Central memory CD8-positive, alpha-beta T cell (primary cell): ENCODE data around the gene DPEP1.

Experiments
- ATAC-seq: fragments of 150-1000 bp; cut with Tn5 transposase; replicated peaks from 2 replicates; pipeline ENCODE4 v1.10.0; 2022; ENCODE audit warnings: mild to moderate bottlenecking, moderate FRiP score, moderate number of reproducible peaks; ENCODE audit not compliant: poor library complexity, severe bottlenecking; ENCODE audit errors: extremely low read depth
- DNase-seq, 2 donors: peaks; one replicate each; pipeline ENCODE4 v3.0.0; 2021; ENCODE audit warnings: low spot score in 2 of 2
- H3K27ac Mint-ChIP-seq: one replicate; pipeline ENCODE4 v1.8.0; 2022; ENCODE audit warnings: low read depth, mild to moderate bottlenecking, moderate library complexity, mixed read lengths
- H3K27me3 Mint-ChIP-seq: one replicate; pipeline ENCODE4 v1.8.0; 2022; ENCODE audit warnings: mixed read lengths
- H3K36me3 Mint-ChIP-seq: one replicate; pipeline ENCODE4 v1.8.0; 2022; ENCODE audit warnings: mild to moderate bottlenecking, moderate library complexity, mixed read lengths; ENCODE audit not compliant: insufficient read depth
- H3K4me1 Mint-ChIP-seq: one replicate; pipeline ENCODE4 v1.8.0; 2022; ENCODE audit warnings: mixed read lengths
- H3K4me3 Mint-ChIP-seq: one replicate; pipeline ENCODE4 v1.8.0; 2022; ENCODE audit warnings: mild to moderate bottlenecking, moderate library complexity, mixed read lengths
- H3K9me3 Mint-ChIP-seq: one replicate; pipeline ENCODE4 v1.8.0; 2022; ENCODE audit warnings: mixed read lengths

DPEP1 gene

DNA sequence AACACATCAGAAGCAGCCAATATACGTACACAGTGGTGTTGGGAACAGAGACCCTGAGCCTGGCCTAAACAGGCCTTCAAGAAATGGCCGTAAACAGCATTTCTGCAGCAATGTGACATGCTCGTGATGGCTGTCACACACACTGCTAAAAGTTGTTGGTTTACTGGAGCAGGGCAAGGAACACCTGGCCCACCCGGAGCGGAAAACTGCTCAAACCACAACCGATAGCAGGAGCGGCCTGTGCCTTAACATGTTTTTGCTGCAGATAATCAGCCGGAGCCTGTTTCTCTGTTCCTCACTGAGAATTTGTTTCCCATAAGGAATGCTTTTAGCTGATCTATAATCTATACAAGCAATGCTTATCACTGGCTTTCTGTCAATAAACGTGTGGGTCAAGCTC, 6.0 kb upstream of the DPEP1 start:
- DNase-seq (no peak), ATAC-seq (no peak)
- Mint-ChIP-seq H3K9me3 (no peaks in the 10 kb centered on the region), H3K4me3 (no peak overlapping the region), H3K27ac (no peak overlapping the region), H3K4me1 (peaks cover 7% of the 10 kb centered on the region), H3K36me3 (peaks cover 1% of the 10 kb centered on the region), H3K27me3 (no peaks in the 10 kb centered on the region)

DNA sequence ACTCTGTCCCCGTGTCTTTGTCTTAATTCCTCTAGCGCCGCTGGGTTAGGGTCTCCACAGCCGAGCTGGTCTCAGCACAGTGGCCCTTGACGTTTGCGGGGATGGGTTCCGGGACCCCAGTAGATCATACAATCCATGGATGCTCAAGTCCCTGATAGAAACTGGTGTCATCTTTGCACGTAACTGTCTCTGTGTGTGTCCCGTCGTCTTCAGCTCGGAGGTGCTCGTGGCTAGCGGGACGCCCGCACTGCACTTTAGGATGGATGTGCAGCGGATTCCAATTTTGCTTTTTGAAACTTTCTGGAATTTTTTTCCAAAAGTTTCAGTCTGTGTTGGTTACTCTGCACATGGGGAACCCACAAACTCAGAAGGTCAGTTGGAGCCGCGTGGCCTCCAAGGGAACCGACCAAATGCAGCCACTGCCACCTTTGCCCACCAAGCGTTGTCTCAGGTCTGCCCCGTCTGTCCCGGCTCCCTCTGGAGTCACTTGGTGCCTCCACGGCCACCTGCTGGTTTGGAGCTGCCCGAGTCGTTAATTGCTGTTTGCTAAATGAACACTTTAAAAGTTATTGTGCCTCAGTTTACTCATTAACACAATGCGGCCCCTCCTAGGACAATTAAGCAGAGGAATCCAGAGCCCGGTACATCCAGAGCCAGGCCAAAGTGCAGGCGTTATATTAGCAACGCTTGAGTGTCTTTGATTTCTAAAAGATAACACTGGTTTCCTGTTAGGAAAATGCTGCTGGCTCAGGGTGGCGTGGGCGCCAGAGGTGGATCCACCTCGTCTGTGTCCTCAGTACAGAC, 5.3 kb upstream of the DPEP1 start:
- no peaks in the 10 kb centered on the region for H3K9me3 Mint-ChIP-seq
- ATAC-seq (no peak), DNase-seq (no peak)
- no peaks in the 10 kb centered on the region for H3K4me1 Mint-ChIP-seq
- H3K27me3 Mint-ChIP-seq: no peaks in the 10 kb centered on the region
- H3K36me3 Mint-ChIP-seq: peaks cover 1% of the 10 kb centered on the region
- no peak overlapping the region for H3K4me3 Mint-ChIP-seq
- no peak overlapping the region for H3K27ac Mint-ChIP-seq

- DNase-seq (no peak), ATAC-seq (no peak)
- Mint-ChIP-seq H3K27ac (no peak overlapping the region), H3K27me3 (no peaks in the 10 kb centered on the region), H3K4me1 (no peaks in the 10 kb centered on the region), H3K9me3 (no peaks in the 10 kb centered on the region), H3K4me3 (no peak overlapping the region), H3K36me3 (no peaks in the 10 kb centered on the region)
Measured at GRCh38 chr16:89610108-89610453, 3.4 kb upstream of the DPEP1 start.

DNA sequence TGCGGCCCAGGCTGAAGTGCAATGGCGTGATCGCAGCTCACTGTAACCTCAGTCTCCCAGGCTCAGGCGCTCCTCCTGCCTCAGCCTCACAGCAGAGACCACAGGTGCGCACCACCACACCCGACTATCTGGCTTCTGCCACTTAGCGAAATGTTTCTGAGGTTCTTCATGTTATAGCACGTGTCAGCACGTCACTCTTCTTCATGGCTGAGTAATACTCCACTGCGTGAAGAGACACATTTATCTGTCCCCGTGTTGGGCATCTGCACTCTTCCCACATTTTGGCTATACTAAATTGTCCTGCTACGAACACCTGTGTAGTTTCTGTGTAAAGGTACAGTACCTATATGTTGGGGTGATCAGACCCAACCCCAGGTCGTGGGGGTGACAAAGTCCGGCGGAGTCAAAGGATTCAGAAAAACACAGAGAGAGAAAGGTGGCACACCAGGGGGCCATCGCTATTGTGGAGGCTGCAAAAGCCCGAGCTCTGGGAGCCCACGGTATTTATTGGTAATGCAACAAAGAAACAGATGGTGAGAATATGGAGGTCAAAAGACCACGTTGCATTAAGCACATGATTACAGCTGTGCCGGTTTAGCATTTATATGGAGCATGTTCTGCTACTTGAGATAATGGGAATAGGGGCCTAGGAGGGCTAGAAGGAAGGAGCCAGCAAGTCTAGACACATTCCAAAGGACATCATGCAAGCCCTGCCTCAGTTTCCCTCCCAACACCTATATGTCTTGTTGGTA, 851 bp upstream of the DPEP1 start:
- no peak for DNase-seq
- ATAC-seq: no peak
- no peaks in the 10 kb centered on the region for H3K27me3 Mint-ChIP-seq
- H3K4me3 Mint-ChIP-seq: no peak overlapping the region
- H3K4me1 Mint-ChIP-seq: peaks cover 14% of the 10 kb centered on the region
- H3K9me3 Mint-ChIP-seq: peaks cover 10% of the 10 kb centered on the region
- no peak overlapping the region for H3K27ac Mint-ChIP-seq
- H3K36me3 Mint-ChIP-seq: peaks cover 4% of the 10 kb centered on the region

- no peak for ATAC-seq
- Mint-ChIP-seq H3K27ac (no peak overlapping the region), H3K9me3 (peaks cover 10% of the 10 kb centered on the region), H3K27me3 (no peaks in the 10 kb centered on the region), H3K36me3 (peaks cover 4% of the 10 kb centered on the region), H3K4me3 (no peak overlapping the region), H3K4me1 (peaks cover 14% of the 10 kb centered on the region)
- no peak for DNase-seq
Measured at GRCh38 chr16:89613954-89614459, 565 bp downstream of the DPEP1 start.

DNA sequence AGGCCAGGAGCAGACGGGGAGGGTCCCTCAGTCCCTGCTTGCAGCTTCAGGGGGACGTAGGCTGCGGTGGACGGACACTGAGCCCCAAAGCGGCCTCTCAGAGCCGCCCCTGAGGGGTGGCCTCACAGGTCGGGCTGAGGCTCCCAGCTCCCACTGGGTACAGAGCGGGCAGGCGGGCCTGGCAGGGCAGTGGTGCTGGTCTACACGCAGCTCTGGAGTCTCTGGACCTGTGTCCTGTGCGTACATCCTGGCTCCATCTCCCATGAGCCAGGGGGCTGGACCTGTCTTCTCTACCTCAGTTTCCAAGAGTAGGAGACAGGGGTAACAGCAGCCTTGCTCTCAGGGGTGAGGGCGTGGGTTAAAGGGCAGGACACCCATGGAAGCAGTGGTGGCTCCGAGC, 1.7 kb downstream of the DPEP1 start:
- no peak overlapping the region for H3K27ac Mint-ChIP-seq
- peaks cover 14% of the 10 kb centered on the region for H3K4me1 Mint-ChIP-seq
- H3K4me3 Mint-ChIP-seq: no peak overlapping the region
- no peak for ATAC-seq
- H3K9me3 Mint-ChIP-seq: peaks cover 10% of the 10 kb centered on the region
- DNase-seq: no peak
- no peaks in the 10 kb centered on the region for H3K27me3 Mint-ChIP-seq
- peaks cover 4% of the 10 kb centered on the region for H3K36me3 Mint-ChIP-seq

DNA sequence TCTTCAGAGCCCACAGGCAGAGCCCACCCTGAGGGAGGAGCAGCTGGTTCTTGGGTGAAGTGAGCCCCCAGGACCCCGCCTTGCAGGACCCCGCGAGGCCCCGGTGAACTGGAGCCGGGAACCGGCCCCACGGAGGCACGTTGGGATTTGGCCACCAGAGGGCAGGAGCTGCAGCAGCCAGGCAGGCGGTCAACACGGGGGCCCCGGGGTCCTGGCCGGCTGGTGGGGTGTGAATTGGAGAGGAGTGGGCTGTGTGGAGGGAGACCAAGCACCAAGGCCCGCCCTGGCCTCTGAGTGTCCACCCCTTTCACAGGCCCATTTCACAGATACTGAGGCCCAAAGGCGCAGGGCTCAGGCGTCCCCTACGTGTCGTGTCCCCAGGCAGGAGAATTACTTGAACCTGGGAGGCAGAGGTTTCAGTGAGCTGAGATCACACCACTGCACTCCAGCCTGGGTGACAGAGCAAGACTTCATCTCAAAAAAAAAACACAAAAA, 2.2 kb downstream of the DPEP1 start:
- no peak overlapping the region for H3K4me3 Mint-ChIP-seq
- H3K9me3 Mint-ChIP-seq: peaks cover 10% of the 10 kb centered on the region
- no peak for DNase-seq
- peak overlapping the region; percentile 96 for H3K27ac Mint-ChIP-seq
- peak; percentile 45 for ATAC-seq
- H3K27me3 Mint-ChIP-seq: no peaks in the 10 kb centered on the region
- peaks cover 4% of the 10 kb centered on the region for H3K36me3 Mint-ChIP-seq
- H3K4me1 Mint-ChIP-seq: peaks cover 14% of the 10 kb centered on the region

DNA sequence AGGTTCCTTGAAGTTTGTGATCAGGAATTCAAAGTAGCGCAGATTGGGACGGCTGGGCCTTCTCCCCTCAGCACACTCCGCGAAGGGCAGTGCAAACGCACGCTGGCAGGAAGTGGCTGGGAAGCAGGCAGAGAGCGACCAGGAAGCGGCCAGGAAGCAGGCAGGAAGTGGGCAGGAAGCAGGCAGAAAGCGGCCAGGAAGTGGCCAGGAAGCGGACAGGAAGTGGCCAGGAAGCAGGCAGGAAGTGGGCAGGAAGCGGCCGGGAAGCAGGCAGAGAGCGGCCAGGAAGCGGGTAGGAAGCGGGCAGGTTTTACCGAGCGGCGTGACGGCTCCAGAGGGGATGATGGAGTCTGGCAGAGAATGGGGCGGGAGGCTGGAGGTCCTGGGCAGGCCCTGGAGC, 3.2 kb downstream of the DPEP1 start:
- H3K27me3 Mint-ChIP-seq: no peaks in the 10 kb centered on the region
- H3K4me1 Mint-ChIP-seq: peaks cover 14% of the 10 kb centered on the region
- H3K4me3 Mint-ChIP-seq: peak overlapping the region; percentile 44
- H3K9me3 Mint-ChIP-seq: peaks cover 10% of the 10 kb centered on the region
- peaks cover 4% of the 10 kb centered on the region for H3K36me3 Mint-ChIP-seq
- no peak for ATAC-seq
- H3K27ac Mint-ChIP-seq: peak overlapping the region; percentile 96
- DNase-seq: no peak

DNA sequence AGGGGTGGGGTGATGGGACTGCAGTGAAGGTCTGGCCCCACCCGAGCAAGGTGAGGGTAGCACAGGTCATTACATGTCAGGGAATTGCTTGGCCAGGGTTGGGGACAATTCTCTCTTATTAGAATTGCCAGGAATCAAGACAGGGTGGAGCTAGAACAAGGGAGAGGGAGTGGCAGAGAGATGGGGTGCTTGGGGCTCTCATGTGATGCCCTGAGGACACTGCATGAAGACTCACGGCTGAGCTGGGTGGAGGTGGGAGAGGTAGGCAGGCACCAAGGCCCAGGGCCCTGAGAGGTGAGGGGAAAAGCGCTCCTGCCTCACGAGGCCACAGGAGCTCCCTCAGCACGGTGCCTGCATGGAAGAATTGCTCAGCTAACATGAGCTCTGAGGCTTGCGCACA, 3.6 kb downstream of the DPEP1 start:
- H3K9me3 Mint-ChIP-seq: peaks cover 10% of the 10 kb centered on the region
- no peaks in the 10 kb centered on the region for H3K27me3 Mint-ChIP-seq
- H3K4me1 Mint-ChIP-seq: peaks cover 14% of the 10 kb centered on the region
- DNase-seq: no peak
- H3K27ac Mint-ChIP-seq: peak overlapping the region; percentile 96
- H3K4me3 Mint-ChIP-seq: peak overlapping the region; percentile 44
- H3K36me3 Mint-ChIP-seq: peaks cover 4% of the 10 kb centered on the region
- ATAC-seq: no peak

DNA sequence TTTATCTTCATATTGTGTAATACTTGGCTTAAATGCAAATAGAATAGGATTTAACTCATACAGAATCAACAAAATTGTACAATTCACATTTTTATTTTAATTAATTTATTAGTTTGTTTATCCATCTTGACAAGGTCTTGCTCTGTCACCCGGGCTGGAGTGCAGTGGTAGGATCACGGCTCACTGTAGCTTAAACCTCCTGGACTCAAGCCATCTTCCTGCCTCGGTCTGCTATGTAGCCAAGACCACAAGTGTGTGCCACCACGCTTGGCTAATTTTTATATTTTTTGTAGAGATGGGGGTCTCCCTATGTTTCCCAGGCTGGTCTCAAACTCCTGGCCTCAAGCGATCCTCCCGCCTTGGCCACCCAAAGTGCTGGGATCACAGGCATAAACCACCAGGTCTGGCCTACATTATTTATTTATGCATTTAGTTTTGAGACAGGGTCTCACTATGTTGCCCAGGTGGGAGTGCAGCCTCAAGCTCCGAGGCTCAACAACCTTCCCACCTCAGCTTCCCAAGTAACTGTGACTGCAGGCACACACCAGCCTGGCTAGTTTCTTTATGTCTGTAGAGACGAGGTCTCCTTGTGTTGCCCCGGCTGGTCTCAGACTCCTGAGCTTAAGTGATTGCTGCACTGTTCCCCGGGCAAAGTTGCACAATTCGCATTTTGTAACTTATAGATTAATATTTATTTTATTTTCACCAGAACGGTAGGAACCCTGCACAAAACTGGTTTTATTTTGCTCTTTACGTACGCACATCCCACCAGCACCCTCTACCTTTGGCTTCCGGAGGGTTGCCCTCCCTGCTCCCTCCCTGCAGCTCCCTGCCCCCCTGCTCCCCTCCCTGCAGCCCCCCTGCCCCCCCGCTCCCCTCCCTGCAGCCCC, 4.9 kb downstream of the DPEP1 start:
- Mint-ChIP-seq H3K27me3 (peaks cover 7% of the 10 kb centered on the region), H3K36me3 (peaks cover 4% of the 10 kb centered on the region), H3K27ac (no peak overlapping the region), H3K4me1 (peaks cover 14% of the 10 kb centered on the region), H3K4me3 (no peak overlapping the region), H3K9me3 (peaks cover 10% of the 10 kb centered on the region)
- DNase-seq (no peak), ATAC-seq (no peak)

DNA sequence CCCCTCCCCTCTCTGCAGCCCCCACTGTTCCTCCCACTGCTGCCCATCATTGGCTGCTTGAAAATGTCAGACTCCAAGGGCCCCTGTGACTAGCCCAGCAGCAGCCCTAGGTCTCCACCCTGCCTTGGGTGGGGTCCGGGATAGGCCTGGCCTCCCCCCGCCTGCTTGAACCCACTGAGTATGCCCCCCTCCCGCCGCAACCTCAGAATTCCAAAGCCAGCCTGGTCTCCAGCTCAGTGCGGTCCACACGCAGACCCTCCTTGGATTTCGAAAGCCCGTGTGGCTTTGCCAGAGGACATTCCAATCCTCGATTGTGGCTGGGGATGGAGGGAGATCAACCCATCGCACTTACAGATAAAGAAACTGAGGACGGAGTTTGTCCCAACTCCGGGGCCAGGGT, 6.4 kb downstream of the DPEP1 start:
- Mint-ChIP-seq H3K36me3 (peaks cover 4% of the 10 kb centered on the region), H3K9me3 (peaks cover 10% of the 10 kb centered on the region), H3K4me3 (no peak overlapping the region), H3K4me1 (peaks cover 14% of the 10 kb centered on the region), H3K27me3 (peaks cover 22% of the 10 kb centered on the region), H3K27ac (no peak overlapping the region)
- ATAC-seq (no peak), DNase-seq (no peak)

GRCh38 chr16:89620406-89620841, 7.0 kb downstream of the DPEP1 start:
- Mint-ChIP-seq H3K36me3 (peaks cover 4% of the 10 kb centered on the region), H3K4me1 (peaks cover 14% of the 10 kb centered on the region), H3K27me3 (peaks cover 25% of the 10 kb centered on the region), H3K9me3 (peaks cover 10% of the 10 kb centered on the region), H3K4me3 (no peak overlapping the region), H3K27ac (no peak overlapping the region)
- no peak for DNase-seq
- ATAC-seq: no peak
